Duodenal mucosa (tissue), 2 donors: ENCODE measurements around the gene SAMD7.

ENCODE experiments used
- H3K27ac ChIP-seq: one replicate; pipeline ENCODE4 v1.7.0; 2013; ENCODE audit warnings: low read depth, low read length
- H3K27me3 ChIP-seq, 2 donors: one replicate each; pipeline ENCODE4 v1.7.0; 2013; ENCODE audit warnings: low read length in 2 of 2, control low read depth in 1 of 2; ENCODE audit not compliant: insufficient read depth in 2 of 2, control insufficient read depth in 1 of 2
- H3K36me3 ChIP-seq, 2 donors: one replicate each; pipeline ENCODE4 v1.7.0; 2013; ENCODE audit warnings: low read length in 2 of 2, control low read depth in 1 of 2; ENCODE audit not compliant: insufficient read depth in 2 of 2, control insufficient read depth in 1 of 2
- H3K4me1 ChIP-seq, 2 donors: one replicate each; pipeline ENCODE4 v1.7.0; 2013; ENCODE audit warnings: low read length in 2 of 2, control low read depth in 1 of 2; ENCODE audit not compliant: insufficient read depth in 2 of 2, control insufficient read depth in 1 of 2
- H3K4me3 ChIP-seq, 2 donors: one replicate each; pipeline ENCODE4 v1.7.0; 2013; ENCODE audit warnings: low read length in 2 of 2, low read depth in 1 of 2
- H3K9ac ChIP-seq, 2 donors: one replicate each; pipeline ENCODE4 v1.7.0; 2013; ENCODE audit warnings: low read length in 2 of 2, low read depth in 1 of 2
- H3K9me3 ChIP-seq, 2 donors: one replicate each; pipeline ENCODE4 v1.7.0; 2013; ENCODE audit warnings: low read length in 2 of 2, control low read depth in 1 of 2; ENCODE audit not compliant: control insufficient read depth in 1 of 2

SAMD7 gene

DNA sequence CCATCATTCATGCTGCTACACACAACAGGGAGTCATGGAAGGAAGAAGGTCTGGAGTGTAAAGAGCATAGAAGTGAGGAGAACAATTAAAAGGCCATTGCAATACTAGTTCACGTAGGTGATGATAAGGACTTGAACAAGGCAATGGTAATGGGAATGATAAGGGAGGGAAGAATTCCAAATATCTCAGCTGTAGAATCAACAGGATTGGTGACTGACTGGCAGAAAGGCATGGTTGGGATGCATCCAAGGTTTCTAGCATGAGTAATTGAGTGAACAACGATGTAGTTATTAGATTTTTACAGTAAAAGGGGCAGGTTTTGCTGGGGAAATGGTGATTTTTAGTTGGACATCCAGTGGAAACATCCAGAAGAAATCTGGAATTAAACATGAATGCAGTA, 52.8 kb downstream of the SAMD7 start:
- no peak overlapping the region for H3K4me3 ChIP-seq
- H3K9me3 ChIP-seq = no peaks in the 10 kb centered on the region
- H3K27me3 ChIP-seq = no peaks in the 10 kb centered on the region
- no peak overlapping the region for H3K27ac ChIP-seq
- no peaks in the 10 kb centered on the region for H3K36me3 ChIP-seq
- peaks cover 17 to 23% of the 10 kb centered on the region in 2 donors for H3K4me1 ChIP-seq
- H3K9ac ChIP-seq = no peak overlapping the region

DNA sequence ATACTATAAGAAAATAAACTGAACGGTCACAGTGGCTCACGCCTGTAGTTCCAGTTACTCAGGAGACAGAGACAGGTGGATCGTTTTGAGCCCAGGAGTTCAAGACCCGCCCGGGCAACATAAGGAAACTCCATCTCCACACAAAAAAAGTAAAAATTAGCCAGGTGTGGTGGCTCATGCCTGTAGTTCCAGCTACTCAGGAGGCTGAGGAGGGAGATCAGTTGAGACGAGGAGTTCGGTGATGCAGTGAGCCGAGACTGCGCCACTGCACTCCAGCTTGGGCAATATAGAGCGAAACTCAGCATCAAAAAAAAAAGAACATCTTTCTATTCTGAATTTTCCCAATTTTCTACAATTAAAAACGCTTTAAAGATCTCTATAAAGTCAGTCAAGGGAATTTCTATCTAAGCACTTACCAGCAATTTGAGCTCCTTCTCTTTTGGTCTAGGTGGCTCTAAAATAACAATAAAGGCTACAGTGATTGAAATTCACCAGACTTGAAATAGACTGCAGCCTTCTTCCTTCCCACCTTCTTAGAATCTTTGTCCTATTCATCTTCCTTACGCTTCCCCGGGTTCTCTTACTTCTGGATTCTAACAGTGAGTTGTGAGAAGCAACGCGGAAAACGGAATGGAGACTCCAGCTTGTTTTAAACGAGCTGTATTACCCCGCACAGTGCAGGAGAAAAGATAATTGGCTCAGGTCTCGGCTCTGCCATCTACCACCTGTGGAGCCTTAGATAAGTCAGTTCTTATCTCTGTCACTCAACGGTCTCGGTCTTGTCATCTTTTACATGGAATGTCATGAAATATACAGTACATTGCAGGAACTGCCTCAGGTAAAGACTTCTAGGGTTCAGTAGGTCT, 54.4 kb downstream of the SAMD7 start:
- H3K9ac ChIP-seq = peak overlapping the region; percentile 79 to 97
- no peaks in the 10 kb centered on the region for H3K27me3 ChIP-seq
- H3K9me3 ChIP-seq = no peaks in the 10 kb centered on the region
- H3K4me1 ChIP-seq = peaks cover 27 to 30% of the 10 kb centered on the region in 2 donors
- H3K36me3 ChIP-seq = no peaks in the 10 kb centered on the region
- H3K27ac ChIP-seq = no peak overlapping the region
- peak overlapping the region; percentile 86 to 95 for H3K4me3 ChIP-seq

DNA sequence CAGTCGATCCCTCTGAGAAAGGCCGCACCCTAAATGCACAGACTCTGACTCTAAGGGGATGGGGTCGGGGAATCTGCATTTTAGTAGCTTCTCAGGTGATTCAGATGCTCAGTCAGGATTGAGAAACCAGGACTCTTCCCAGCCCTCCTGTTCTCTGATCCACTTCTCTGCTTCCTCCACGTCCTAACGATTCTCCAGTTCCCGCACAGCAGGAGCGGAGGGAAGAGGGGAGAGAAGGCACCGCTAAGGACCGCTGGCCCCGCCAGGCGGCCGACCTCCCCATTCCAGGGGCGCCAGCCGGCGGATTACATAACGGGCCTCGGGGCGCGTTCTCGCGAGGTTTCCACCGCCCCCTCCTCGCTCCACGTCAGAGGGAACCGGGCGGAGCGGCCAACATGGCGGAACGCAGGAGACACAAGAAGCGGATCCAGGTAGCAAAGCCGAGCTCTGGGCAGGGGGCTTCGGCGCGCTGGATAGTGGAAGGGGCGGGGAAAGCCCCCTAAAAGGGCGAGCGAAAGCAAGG, 55.1 kb downstream of the SAMD7 start, which contains the start of gene SEC62:
Gene SEC62, plus strand, starts transcription at position 380 of the 523 bp plus-strand sequence. Its CDS starts 16 bp downstream, at position 396.
- H3K9me3 ChIP-seq = no peaks in the 10 kb centered on the region
- H3K4me3 ChIP-seq = peak within 1 kb of the TSS; percentile 86 to 95
- peak within 1 kb of the TSS; percentile 89 for H3K27ac ChIP-seq
- H3K9ac ChIP-seq = peak within 1 kb of the TSS; percentile 79 to 97
- peaks cover 30 to 32% of the 10 kb centered on the region in 2 donors for H3K4me1 ChIP-seq
- H3K27me3 ChIP-seq = no peaks in the 10 kb centered on the region
- H3K36me3 ChIP-seq = no peaks in the 10 kb centered on the region

DNA sequence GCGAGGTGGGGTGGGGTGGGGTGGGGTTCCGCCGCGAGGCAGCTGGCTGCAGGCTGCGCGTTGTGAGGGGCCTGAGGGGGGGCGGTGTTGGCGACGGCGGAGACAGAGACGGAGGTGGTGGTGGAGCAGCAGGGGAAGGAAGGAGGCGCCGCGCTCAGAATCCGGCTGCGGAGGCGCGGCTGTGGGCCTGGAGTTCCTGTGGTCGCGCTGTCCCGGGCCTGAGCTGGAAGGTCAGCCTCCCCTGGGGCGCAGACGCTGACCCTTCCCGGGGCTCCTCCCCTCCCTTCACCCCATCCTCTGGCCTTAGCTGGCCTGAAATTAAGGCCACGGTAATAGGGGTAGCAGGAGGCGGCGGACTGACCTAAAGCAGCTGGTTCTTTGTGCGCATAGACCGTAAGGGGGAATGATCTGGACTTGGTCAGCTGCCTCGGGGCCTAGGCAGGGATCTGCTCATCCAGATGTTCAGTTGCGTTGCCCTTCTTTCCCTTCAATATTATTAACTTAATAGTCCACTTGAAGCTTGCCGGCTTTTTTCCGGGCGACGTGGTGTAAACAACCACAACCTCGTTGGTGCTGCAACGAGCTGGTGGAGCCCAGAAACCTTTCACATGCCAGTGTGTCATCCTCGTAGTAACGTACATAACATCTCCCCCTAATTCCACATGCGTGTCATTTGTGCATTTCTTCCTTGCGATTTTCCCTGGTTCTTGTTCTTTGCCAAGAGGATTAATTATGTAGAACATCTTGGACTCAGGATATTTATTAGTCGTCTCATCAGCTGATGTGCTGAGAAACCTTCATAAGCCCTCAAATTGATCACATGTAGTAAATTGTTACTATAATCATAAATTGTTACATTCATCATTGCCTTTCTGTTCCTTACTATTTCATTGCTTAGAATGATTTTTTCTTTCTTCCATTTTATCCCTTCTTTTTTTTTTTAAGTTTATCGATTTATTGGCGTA, 55.9 kb downstream of the SAMD7 start:
- Histone ChIP-seq H3K9me3 (no peaks in the 10 kb centered on the region), H3K4me3 (peak overlapping the region; percentile 86 to 95), H3K36me3 (no peaks in the 10 kb centered on the region), H3K27ac (peak overlapping the region; percentile 89), H3K4me1 (peaks cover 30 to 35% of the 10 kb centered on the region in 2 donors), H3K9ac (peak overlapping the region; percentile 79 to 97), H3K27me3 (no peaks in the 10 kb centered on the region)

DNA sequence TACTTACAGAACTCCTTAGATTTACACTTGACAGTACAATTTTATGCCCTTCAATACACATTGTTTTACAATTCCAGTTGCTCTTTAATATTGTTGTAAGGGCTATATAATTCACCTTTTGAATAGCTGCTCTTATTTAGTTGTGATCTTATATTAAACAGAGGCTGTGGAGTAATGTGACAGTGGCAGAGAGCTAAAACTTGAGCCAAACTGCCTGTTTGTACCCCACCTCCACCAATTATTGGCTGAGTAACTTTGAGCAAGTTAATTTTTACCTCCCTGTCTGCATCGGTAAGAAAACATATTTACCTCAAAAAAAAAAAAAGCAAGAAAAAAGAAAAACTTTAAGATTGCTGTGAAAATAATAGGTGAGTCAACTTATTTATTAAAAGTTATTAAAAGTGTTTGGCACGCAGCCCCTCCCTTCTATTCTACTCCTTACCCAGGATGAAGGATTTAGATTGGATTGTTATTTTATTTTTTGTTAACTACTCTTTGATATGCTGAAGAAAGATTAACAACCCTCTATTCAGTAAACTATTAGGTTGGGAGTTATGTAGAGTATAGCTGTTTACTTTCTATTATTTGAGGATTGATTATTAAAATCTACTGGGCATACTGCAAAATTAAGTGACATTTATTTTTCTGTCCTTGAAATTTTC, 57.0 kb downstream of the SAMD7 start:
- Histone ChIP-seq H3K27ac (no peak overlapping the region), H3K4me1 (peaks cover 30 to 35% of the 10 kb centered on the region in 2 donors), H3K9me3 (no peaks in the 10 kb centered on the region), H3K9ac (peak overlapping the region in 1 of 2 donors; percentile 5), H3K36me3 (no peaks in the 10 kb centered on the region), H3K4me3 (peak overlapping the region; percentile 86 to 95), H3K27me3 (no peaks in the 10 kb centered on the region)

DNA sequence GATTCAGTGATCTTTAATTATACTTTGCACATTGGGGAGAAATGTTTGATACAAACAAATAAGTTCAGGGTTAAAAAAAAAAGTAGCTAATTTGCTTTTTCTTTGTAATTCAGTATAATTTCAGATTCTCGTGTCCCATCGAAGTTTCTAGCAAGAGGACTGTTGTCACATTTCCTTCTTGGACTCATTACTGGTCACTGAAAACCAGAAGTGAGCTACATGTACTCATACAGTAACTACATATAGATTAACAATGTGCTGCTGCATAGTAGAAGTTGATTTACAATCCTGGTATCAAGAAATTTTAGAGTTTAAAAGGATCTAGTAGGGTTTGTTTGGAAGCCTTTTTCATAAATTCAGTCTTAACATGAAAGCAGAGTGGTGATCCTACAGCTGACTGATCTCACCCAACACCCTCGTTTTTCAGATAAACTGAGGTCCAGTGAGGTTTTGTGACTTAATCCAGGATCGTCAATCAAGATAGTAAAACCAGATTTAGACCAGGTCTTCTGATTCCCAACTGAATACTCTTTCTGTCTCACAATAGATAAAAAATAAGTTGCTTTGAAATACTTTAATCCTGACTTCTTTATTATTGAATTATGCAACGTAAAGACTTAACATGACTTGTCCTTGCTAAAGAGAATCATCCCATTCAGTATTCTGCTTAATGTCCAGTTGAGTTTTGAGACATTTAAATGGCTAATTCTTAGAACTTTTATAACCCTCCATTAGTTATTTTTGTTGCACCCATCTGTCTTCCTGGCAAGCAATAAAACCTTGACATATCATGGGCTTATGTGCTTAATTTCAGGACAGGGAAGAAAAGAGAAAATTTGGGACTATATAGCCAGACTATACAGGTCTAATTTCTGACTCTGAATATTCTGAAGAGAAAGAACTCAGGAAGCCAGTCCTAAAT, 58.1 kb downstream of the SAMD7 start:
- H3K27me3 ChIP-seq = no peaks in the 10 kb centered on the region
- H3K9me3 ChIP-seq = no peaks in the 10 kb centered on the region
- H3K9ac ChIP-seq = no peak overlapping the region
- H3K36me3 ChIP-seq = no peaks in the 10 kb centered on the region
- H3K27ac ChIP-seq = no peak overlapping the region
- peaks cover 30 to 35% of the 10 kb centered on the region in 2 donors for H3K4me1 ChIP-seq
- H3K4me3 ChIP-seq = no peak overlapping the region

DNA sequence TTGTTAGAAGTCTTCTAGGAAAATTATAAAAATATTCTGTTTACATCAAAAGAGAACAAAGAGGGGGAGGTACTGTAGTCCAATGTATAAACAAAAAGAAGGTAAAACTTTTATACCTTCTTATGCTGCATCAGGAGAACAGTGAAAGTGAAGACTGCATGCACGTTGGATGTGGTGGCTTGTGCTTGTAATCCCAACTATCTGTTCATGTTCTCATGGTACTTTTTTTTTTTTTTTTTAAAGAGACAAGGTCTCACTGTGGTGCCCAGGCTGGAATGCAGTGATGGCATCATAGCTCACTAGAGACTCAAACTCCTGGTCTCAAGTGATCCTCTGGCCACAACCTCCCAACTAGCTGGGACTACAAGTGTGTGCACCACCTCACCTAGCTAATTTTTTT, 59.5 kb downstream of the SAMD7 start:
- H3K27ac ChIP-seq = no peak overlapping the region
- peaks cover 29 to 35% of the 10 kb centered on the region in 2 donors for H3K4me1 ChIP-seq
- peaks cover under 1 to 3% of the 10 kb centered on the region in 2 donors for H3K36me3 ChIP-seq
- H3K27me3 ChIP-seq = no peaks in the 10 kb centered on the region
- no peaks in the 10 kb centered on the region for H3K9me3 ChIP-seq
- H3K4me3 ChIP-seq = no peak overlapping the region
- H3K9ac ChIP-seq = no peak overlapping the region

DNA sequence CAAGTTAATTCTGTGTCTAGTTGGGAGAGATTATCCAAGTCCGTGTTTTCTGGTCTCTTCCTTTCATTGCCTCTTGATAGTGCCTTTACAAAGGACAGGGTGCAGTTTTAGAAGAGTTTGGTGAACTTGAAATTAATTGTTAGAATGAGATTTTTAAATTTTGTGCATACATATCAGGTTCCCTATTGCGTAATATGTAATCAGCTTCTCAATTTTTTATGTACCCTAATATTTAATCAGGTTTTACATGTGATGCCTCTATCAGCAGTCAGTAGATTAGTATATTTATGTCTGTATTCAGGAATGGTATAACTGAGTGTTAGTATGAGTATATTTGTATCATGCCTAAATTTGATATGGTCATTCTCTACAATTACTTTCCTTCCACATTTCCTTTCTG, 60.1 kb downstream of the SAMD7 start:
- no peak overlapping the region for H3K9ac ChIP-seq
- no peaks in the 10 kb centered on the region for H3K9me3 ChIP-seq
- peaks cover 3 to 6% of the 10 kb centered on the region in 2 donors for H3K36me3 ChIP-seq
- peaks cover 24 to 35% of the 10 kb centered on the region in 2 donors for H3K4me1 ChIP-seq
- H3K27ac ChIP-seq = no peak overlapping the region
- no peak overlapping the region for H3K4me3 ChIP-seq
- H3K27me3 ChIP-seq = no peaks in the 10 kb centered on the region

DNA sequence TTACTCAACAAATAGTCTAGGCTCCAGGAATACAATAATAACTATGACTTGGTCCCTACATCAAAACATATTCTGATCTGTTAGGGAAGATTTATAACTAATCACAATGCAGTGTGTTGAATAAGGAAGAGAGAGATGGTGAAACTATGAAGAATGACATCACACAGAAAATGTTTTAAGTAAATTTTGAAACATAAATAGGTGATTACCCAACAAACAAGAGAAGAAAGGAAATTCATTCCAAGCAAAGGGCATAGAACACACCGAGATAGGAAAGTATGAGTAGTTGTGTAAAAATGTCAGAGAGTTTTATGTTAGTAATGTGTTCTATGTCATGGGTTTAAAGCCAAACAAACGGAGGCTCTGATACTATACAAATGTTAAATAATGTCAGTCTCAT, 68.7 kb downstream of the SAMD7 start:
- no peak overlapping the region for H3K27ac ChIP-seq
- H3K36me3 ChIP-seq = peaks cover 48 to 65% of the 10 kb centered on the region in 2 donors
- no peaks in the 10 kb centered on the region for H3K4me1 ChIP-seq
- no peaks in the 10 kb centered on the region for H3K9me3 ChIP-seq
- no peaks in the 10 kb centered on the region for H3K27me3 ChIP-seq
- H3K9ac ChIP-seq = no peak overlapping the region
- no peak overlapping the region for H3K4me3 ChIP-seq
